Colonic mucosa (tissue), 4 donors: ENCODE measurements around the gene GPHN. TPM values are rescaled to one million over a fixed set of nuclear protein-coding genes. Genes with fewer than 3 reads are reported as not detected.

ENCODE experiments used
- DNase-seq: peaks from one replicate; pipeline ENCODE4 v3.0.0-alpha.2; 2020
- H3K27ac ChIP-seq: fragments of 200-600 bp; one replicate; pipeline ENCODE4 v1.8.0; 2021
- H3K27me3 ChIP-seq: fragments of 200-600 bp; one replicate; pipeline ENCODE4 v1.8.0; 2021
- H3K36me3 ChIP-seq: fragments of 200-600 bp; one replicate; pipeline ENCODE4 v1.8.0; 2021
- H3K4me1 ChIP-seq: fragments of 200-600 bp; one replicate; pipeline ENCODE4 v1.8.0; 2021; ENCODE audit warnings: mild to moderate bottlenecking
- H3K4me3 ChIP-seq: fragments of 200-600 bp; one replicate; pipeline ENCODE4 v1.8.0; 2021
- H3K9ac ChIP-seq, 2 donors: one replicate each; pipeline ENCODE4 v1.7.0; 2013; ENCODE audit warnings: control low read depth in 2 of 2, low read depth in 2 of 2, low read length in 2 of 2
- H3K9me3 ChIP-seq: fragments of 200-600 bp; one replicate; pipeline ENCODE4 v1.8.0; 2021
- intact Hi-C: fragments of 100-400 bp; cut with DNase I; formaldehyde crosslinking; loops from one replicate; pipeline ENCODE4 v1.14.1; 2022
- total RNA-seq, 2 donors: library from RNA; stranded (reverse); fragmentation: NEBNext Ultra II Directional in 1 of 2; extraction: Animal tissue kit (Norgen Biotek cat#: 25700) in 1 of 2; gene quantifications; one replicate each; pipeline ENCODE4 v1.2.1, GENCODE V29; 2021
- TF ChIP-seq, protein P1 (sequence below): fragments of 200-600 bp; IDR thresholded peaks from one replicate; pipeline ENCODE4 v1.8.0; 2022; ENCODE audit warnings: antibody characterized with exemption, mild to moderate bottlenecking
- donor health status: healthy.
- donor health status: DM: no; HTN: no; CAD: no.
- donor health status: DM: no; HTN: no; CAD: no.

The GPHN gene
- total RNA-seq, 2 donors from 2014 or later: 32.0 to 45.2 TPM

DNA sequence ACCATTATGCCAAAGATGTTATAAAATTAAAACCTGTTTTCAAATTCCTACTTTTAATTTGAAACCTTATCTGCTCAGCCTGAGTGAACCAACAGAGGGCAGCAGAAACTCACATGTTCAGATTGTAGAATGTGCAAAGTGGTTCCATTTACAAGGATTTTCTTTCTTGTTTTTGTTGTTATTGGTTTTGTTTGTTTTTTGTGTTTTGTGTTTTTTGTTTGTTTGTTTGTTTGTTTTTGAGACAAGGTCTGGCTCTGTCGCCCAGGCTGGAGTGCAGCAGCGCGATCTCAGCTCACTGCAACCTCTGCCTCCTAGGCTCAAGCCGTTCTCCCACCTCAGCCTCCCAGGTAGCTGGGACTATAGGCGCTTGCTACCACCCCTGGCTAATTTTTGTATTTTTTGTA is 658.5 kb downstream of the GPHN start:
- intact Hi-C loops: loop anchor here (5.0 kb wide), 1 partner anchor 121 kb away; no protein-coding TSS in a partner anchor
- peak; percentile 42 for DNase-seq
- H3K27ac ChIP-seq: no peak overlapping the region
- no peaks in the 10 kb centered on the region for H3K9me3 ChIP-seq
- no peak overlapping the region for H3K9ac ChIP-seq
- no peak overlapping the region for H3K4me3 ChIP-seq
- H3K4me1 ChIP-seq: no peaks in the 10 kb centered on the region
- TF ChIP-seq, protein P1, sequence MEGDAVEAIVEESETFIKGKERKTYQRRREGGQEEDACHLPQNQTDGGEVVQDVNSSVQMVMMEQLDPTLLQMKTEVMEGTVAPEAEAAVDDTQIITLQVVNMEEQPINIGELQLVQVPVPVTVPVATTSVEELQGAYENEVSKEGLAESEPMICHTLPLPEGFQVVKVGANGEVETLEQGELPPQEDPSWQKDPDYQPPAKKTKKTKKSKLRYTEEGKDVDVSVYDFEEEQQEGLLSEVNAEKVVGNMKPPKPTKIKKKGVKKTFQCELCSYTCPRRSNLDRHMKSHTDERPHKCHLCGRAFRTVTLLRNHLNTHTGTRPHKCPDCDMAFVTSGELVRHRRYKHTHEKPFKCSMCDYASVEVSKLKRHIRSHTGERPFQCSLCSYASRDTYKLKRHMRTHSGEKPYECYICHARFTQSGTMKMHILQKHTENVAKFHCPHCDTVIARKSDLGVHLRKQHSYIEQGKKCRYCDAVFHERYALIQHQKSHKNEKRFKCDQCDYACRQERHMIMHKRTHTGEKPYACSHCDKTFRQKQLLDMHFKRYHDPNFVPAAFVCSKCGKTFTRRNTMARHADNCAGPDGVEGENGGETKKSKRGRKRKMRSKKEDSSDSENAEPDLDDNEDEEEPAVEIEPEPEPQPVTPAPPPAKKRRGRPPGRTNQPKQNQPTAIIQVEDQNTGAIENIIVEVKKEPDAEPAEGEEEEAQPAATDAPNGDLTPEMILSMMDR: peak; percentile 76
- no peaks in the 10 kb centered on the region for H3K36me3 ChIP-seq
- no peaks in the 10 kb centered on the region for H3K27me3 ChIP-seq

- H3K9me3 ChIP-seq: no peaks in the 10 kb centered on the region
- no peak overlapping the region for H3K4me3 ChIP-seq
- no peaks in the 10 kb centered on the region for H3K36me3 ChIP-seq
- no peaks in the 10 kb centered on the region for H3K4me1 ChIP-seq
- H3K27ac ChIP-seq: no peak overlapping the region
- TF ChIP-seq, protein P1: no peak
- DNase-seq: no peak
- H3K27me3 ChIP-seq: no peaks in the 10 kb centered on the region
- H3K9ac ChIP-seq: no peak overlapping the region
- intact Hi-C loops: loop anchor here (5.0 kb wide), 1 partner anchor 120 kb away; no protein-coding TSS in a partner anchor
Measured at GRCh38 chr14:67167420-67168109, 659.6 kb downstream of the GPHN start.

DNA sequence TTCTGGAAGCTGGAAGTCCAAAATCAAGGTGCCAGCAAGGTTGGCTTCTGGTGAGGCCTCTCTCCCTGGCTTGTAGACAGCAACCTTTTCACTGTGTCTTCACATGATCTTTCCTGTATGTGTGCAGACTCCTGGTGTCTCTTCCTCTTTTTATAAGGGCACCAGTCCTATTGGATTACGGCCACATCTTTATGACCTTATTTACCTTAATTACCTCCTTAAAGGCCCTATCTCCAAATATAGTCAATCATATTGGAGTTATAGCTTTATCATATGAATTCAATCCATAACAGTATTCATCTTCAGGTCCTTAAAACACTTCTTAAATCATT is 660.1 kb downstream of the GPHN start:
- no peak overlapping the region for H3K27ac ChIP-seq
- no peaks in the 10 kb centered on the region for H3K36me3 ChIP-seq
- intact Hi-C loops: loop anchor here (5.0 kb wide), 1 partner anchor 119 kb away; no protein-coding TSS in a partner anchor
- DNase-seq: no peak
- no peaks in the 10 kb centered on the region for H3K27me3 ChIP-seq
- TF ChIP-seq, protein P1: no peak
- H3K9me3 ChIP-seq: no peaks in the 10 kb centered on the region
- no peaks in the 10 kb centered on the region for H3K4me1 ChIP-seq
- no peak overlapping the region for H3K9ac ChIP-seq
- H3K4me3 ChIP-seq: no peak overlapping the region

DNA sequence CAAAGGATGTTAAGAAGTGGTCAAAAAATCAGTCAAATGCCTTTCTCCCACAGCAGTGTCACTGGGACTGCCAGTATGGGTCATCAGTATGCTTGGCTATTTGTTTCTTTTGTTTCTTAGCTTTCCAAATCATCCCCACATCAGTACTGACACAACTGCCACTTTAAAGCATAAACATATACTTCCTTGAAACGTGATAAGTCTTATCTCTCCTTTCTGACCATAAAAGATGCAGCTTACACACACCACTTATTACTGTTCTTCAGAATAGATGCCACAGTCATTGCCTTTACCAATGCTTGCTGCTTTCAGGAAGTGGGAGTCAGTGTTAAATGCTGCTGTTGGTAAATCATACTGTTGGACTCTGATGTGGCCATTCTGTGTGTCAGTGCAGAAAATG is 662.7 kb downstream of the GPHN start:
- H3K9ac ChIP-seq: no peak overlapping the region
- no peaks in the 10 kb centered on the region for H3K27me3 ChIP-seq
- H3K36me3 ChIP-seq: no peaks in the 10 kb centered on the region
- no peaks in the 10 kb centered on the region for H3K9me3 ChIP-seq
- no peak overlapping the region for H3K4me3 ChIP-seq
- H3K4me1 ChIP-seq: no peaks in the 10 kb centered on the region
- TF ChIP-seq, protein P1: no peak
- intact Hi-C loops: no loop called here
- no peak for DNase-seq
- H3K27ac ChIP-seq: no peak overlapping the region

DNA sequence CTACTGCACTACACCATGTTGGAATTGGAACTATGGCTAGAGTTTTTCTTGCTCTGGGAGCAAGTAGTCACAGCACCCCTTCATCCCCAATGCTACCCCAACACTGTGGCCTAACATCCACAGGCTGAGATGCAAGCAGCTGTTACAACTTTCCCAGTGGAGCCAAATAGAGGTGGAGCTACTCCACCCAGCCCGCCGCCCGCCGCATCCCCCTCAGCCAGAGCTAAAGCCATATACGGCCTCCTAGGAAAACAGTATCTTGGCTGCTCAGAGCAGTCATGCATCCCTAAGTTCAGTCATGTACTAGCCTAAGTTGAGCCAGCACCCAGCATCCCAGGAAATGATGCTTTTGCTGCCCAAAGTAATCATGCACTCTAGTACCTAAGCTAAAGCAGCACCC is 664.1 kb downstream of the GPHN start:
- intact Hi-C loops: no loop called here
- Histone ChIP-seq H3K36me3 (no peaks in the 10 kb centered on the region), H3K4me3 (no peak overlapping the region), H3K9ac (no peak overlapping the region), H3K9me3 (no peaks in the 10 kb centered on the region), H3K27me3 (no peaks in the 10 kb centered on the region), H3K4me1 (no peaks in the 10 kb centered on the region), H3K27ac (no peak overlapping the region)
- TF ChIP-seq, protein P1: no peak
- no peak for DNase-seq
